ENCODE results near the gene CDK16. TPM values are rescaled to one million over a fixed set of nuclear protein-coding genes. Genes with fewer than 3 reads are reported as not detected.

The CDK16 gene
- polyA plus RNA-seq: 97.8 and 99.0 TPM in 2 replicates
- polyA minus RNA-seq: 151 and 160 TPM in 2 replicates

DNA sequence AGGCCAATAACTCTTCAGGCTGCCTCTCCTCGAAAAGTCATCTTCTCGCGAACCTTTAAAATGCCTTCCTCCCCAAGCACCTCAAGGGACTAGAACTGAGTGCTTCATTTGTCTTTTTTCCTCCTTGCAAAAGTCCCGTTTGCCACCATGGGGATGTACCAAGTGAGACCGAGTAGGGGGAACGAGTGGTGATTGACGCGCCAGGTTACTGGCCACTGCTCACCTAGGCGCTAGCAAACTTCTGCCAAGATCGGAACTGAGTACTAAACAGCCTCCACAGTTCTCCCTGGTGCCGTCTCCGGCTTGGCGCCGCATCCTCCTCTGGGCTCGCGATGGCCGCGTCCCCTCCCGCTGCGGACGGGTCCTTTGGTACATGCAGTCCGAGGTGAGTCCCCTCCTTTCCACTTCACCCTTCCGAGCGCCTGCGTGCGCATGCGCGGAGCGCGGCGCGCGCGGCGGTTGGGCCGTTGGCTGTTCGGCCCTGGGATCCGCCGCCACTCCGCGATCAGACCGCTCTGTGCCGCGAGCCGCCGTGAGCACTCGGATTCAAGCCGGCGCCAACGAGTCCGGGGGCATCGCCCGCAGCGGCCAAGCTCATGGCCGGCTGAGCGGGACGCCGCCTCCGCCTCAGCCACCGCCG is at the start of gene CDK16:
TSS of gene CDK16 (plus strand) at position 402 of the 640 bp plus-strand sequence. CDS start 4,877 bp downstream, outside the sequence.
- Histone ChIP-seq H3K4me2 (ENCODE audit: low read length) (peak within 1 kb of the TSS; percentile 59), H3F3A (ENCODE audit: insufficient read depth, low read length, poor library complexity, severe bottlenecking) (no peaks in the 10 kb centered on the region), H3K36me3 (ENCODE audit: insufficient read depth, low read length) (no peaks in the 10 kb centered on the region), H3K9me3 (ENCODE audit: low read length) (no peaks in the 10 kb centered on the region), H4K20me1 (ENCODE audit: insufficient read depth) (no peaks in the 10 kb centered on the region), H3K9ac (ENCODE audit: low read length) (peak within 1 kb of the TSS; percentile 89), H2AFZ (ENCODE audit: low read depth, low read length) (no peak within 1 kb of the TSS), H3K27ac (ENCODE audit: low read length) (peak within 1 kb of the TSS; percentile 93), H3K79me2 (replicated peaks; ENCODE audit: insufficient read depth, low read length) (peaks cover 30% of the 10 kb centered on the region), H3K4me3 (ENCODE audit: low read length) (peak within 1 kb of the TSS; percentile 78), H3K9me2 (ENCODE audit: insufficient read depth, low read length) (no peaks in the 10 kb centered on the region), H3K27me3 (ENCODE audit: insufficient read depth, low read depth, low read length) (no peaks in the 10 kb centered on the region)
- peak; percentile 43 for TF ChIP-seq RAD21 (conservative IDR thresholded peaks at IDR 0.05)
- peak; percentile 86 for TF ChIP-seq POLR2AphosphoS5 (IDR thresholded peaks at IDR 0.05)
- TF ChIP-seq SMC3 (conservative IDR thresholded peaks at IDR 0.05; ENCODE audit: poor library complexity): peak; percentile 46
- no peak for TF ChIP-seq EZH2 (IDR thresholded peaks at IDR 0.05; ENCODE audit: borderline replicate concordance, insufficient read depth, low read length, poor library complexity, severe bottlenecking)

DNA sequence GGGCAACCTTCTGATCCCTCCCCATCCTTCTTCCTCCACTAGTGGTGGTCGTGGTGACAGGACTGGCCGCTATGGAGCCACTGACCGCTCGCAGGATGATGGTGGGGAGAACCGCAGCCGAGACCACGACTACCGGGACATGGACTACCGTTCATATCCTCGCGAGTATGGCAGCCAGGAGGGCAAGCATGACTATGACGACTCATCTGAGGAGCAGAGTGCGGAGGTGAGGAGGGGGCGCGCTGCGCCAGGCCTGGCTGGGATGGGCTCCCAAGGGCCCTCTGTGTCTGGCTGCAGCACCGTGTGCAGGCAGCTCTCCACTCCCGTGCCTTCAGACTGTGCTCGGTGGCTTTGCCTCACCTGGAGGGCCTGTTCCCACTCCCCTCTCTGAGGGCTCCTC is 49.2 kb upstream of the CDK16 start:
- Histone ChIP-seq H4K20me1 (ENCODE audit: insufficient read depth) (no peaks in the 10 kb centered on the region), H3K79me2 (replicated peaks; ENCODE audit: insufficient read depth, low read length) (no peaks in the 10 kb centered on the region), H3K27me3 (ENCODE audit: insufficient read depth, low read depth, low read length) (no peaks in the 10 kb centered on the region), H3K4me2 (ENCODE audit: low read length) (no peak overlapping the region), H3K9me3 (ENCODE audit: low read length) (no peaks in the 10 kb centered on the region), H3K4me3 (ENCODE audit: low read length) (no peak overlapping the region), H3K9ac (ENCODE audit: low read length) (no peak overlapping the region), H3K27ac (ENCODE audit: low read length) (no peak overlapping the region), H3K36me3 (ENCODE audit: insufficient read depth, low read length) (no peaks in the 10 kb centered on the region), H3F3A (ENCODE audit: insufficient read depth, low read length, poor library complexity, severe bottlenecking) (no peaks in the 10 kb centered on the region), H3K9me2 (ENCODE audit: insufficient read depth, low read length) (no peaks in the 10 kb centered on the region), H2AFZ (ENCODE audit: low read depth, low read length) (no peak overlapping the region)
- TF ChIP-seq, protein P1, sequence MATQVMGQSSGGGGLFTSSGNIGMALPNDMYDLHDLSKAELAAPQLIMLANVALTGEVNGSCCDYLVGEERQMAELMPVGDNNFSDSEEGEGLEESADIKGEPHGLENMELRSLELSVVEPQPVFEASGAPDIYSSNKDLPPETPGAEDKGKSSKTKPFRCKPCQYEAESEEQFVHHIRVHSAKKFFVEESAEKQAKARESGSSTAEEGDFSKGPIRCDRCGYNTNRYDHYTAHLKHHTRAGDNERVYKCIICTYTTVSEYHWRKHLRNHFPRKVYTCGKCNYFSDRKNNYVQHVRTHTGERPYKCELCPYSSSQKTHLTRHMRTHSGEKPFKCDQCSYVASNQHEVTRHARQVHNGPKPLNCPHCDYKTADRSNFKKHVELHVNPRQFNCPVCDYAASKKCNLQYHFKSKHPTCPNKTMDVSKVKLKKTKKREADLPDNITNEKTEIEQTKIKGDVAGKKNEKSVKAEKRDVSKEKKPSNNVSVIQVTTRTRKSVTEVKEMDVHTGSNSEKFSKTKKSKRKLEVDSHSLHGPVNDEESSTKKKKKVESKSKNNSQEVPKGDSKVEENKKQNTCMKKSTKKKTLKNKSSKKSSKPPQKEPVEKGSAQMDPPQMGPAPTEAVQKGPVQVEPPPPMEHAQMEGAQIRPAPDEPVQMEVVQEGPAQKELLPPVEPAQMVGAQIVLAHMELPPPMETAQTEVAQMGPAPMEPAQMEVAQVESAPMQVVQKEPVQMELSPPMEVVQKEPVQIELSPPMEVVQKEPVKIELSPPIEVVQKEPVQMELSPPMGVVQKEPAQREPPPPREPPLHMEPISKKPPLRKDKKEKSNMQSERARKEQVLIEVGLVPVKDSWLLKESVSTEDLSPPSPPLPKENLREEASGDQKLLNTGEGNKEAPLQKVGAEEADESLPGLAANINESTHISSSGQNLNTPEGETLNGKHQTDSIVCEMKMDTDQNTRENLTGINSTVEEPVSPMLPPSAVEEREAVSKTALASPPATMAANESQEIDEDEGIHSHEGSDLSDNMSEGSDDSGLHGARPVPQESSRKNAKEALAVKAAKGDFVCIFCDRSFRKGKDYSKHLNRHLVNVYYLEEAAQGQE (IDR thresholded peaks at IDR 0.05; ENCODE audit: borderline replicate concordance): no peak
- no peak for TF ChIP-seq EP300 (conservative IDR thresholded peaks at IDR 0.05; ENCODE audit: poor library complexity, severe bottlenecking)
- TF ChIP-seq MXI1 (conservative IDR thresholded peaks at IDR 0.05; ENCODE audit: poor library complexity, severe bottlenecking): no peak
- TF ChIP-seq POLR2AphosphoS5 (IDR thresholded peaks at IDR 0.05): no peak
- TF ChIP-seq EZH2 (IDR thresholded peaks at IDR 0.05; ENCODE audit: borderline replicate concordance, insufficient read depth, low read length, poor library complexity, severe bottlenecking): no peak
- TF ChIP-seq CTCF (IDR thresholded peaks at IDR 0.05; ENCODE audit: poor library complexity, severe bottlenecking): no peak
- TF ChIP-seq TAF1 (IDR thresholded peaks at IDR 0.05; ENCODE audit: low read depth): no peak
- TF ChIP-seq RAD21 (conservative IDR thresholded peaks at IDR 0.05): no peak
- no peak for TF ChIP-seq SMC3 (conservative IDR thresholded peaks at IDR 0.05; ENCODE audit: poor library complexity)

Measured in neural cell (in vitro differentiated cells).